DOHH2 (cell line): ENCODE results near the gene ZNF581.

Experiments used
- CTCF ChIP-seq: fragments of 200-600 bp; sonication (generic); IDR thresholded peaks from one replicate; pipeline ENCODE4 v1.5.1; 2014; ENCODE audit warnings: antibody characterized with exemption, mild to moderate bottlenecking, low read depth, low read length; ENCODE audit not compliant: poor library complexity, severe bottlenecking
- EZH2phosphoT487 ChIP-seq: fragments of 200-600 bp; sonication (generic); IDR thresholded peaks from 2 replicates; pipeline ENCODE4 v1.6.1; 2017; ENCODE audit warnings: borderline replicate concordance, mild to moderate bottlenecking, antibody characterized with exemption, low read length, moderate library complexity, mixed read lengths

- no peak for TF ChIP-seq CTCF
- no peak for TF ChIP-seq EZH2phosphoT487
Observed at GRCh38 chr19:55598719-55599467, 44.6 kb upstream of the ZNF581 start.
